ENCODE results near the gene NDUFAF5.

DNA sequence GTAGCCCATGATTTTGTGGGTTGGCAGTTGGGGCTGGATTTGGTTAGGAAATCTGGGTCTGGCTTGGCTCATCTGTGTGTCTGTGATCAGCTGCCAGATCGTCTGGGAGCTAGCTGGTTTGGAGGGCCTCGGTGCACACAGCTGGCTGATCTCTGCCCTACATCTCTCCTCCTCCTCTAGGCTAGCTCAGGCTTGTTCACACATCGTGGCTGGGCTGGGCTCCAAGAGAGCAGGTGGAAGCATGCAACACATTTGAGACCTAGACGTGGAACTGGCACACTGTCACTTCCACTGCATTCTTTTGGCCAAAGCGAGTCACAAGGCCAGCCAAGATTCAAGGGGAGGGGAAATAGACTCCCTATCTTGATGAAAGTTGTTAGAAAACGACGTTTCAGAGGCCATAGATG, 15.9 kb downstream of the NDUFAF5 start:
- TF ChIP-seq, protein P1, sequence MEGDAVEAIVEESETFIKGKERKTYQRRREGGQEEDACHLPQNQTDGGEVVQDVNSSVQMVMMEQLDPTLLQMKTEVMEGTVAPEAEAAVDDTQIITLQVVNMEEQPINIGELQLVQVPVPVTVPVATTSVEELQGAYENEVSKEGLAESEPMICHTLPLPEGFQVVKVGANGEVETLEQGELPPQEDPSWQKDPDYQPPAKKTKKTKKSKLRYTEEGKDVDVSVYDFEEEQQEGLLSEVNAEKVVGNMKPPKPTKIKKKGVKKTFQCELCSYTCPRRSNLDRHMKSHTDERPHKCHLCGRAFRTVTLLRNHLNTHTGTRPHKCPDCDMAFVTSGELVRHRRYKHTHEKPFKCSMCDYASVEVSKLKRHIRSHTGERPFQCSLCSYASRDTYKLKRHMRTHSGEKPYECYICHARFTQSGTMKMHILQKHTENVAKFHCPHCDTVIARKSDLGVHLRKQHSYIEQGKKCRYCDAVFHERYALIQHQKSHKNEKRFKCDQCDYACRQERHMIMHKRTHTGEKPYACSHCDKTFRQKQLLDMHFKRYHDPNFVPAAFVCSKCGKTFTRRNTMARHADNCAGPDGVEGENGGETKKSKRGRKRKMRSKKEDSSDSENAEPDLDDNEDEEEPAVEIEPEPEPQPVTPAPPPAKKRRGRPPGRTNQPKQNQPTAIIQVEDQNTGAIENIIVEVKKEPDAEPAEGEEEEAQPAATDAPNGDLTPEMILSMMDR (IDR thresholded peaks at IDR 0.05 in 8 of 11, conservative IDR thresholded peaks at IDR 0.05 in 3 of 11), result no peak
- TF ChIP-seq POLR2A (IDR thresholded peaks at IDR 0.05), result no peak
